Subcutaneous adipose tissue (tissue), 4 donors: Measurements from ENCODE around the gene C10orf62. TPM values are rescaled to one million over a fixed set of nuclear protein-coding genes. Genes with fewer than 3 reads are reported as not detected.

Experiments used
- total RNA-seq, 4 donors: library from RNA; depleted of rRNA; stranded (reverse); fragments of >200 nt; gene quantifications; one replicate each; pipeline ENCODE4 v1.1.0, GENCODE V29; 2016
- TF ChIP-seq, protein P1 (sequence below): fragments of 450-650 bp; IDR thresholded peaks from one replicate; pipeline ENCODE4 v1.5.1; 2016; ENCODE audit warnings: low read depth, mild to moderate bottlenecking, control low read depth, antibody characterized with exemption, moderate library complexity

Gene C10orf62
- under 1 TPM in 2 of 4 donors, not detected in 2; 0.44 to 0.94 TPM for total RNA-seq

- TF ChIP-seq, protein P1, sequence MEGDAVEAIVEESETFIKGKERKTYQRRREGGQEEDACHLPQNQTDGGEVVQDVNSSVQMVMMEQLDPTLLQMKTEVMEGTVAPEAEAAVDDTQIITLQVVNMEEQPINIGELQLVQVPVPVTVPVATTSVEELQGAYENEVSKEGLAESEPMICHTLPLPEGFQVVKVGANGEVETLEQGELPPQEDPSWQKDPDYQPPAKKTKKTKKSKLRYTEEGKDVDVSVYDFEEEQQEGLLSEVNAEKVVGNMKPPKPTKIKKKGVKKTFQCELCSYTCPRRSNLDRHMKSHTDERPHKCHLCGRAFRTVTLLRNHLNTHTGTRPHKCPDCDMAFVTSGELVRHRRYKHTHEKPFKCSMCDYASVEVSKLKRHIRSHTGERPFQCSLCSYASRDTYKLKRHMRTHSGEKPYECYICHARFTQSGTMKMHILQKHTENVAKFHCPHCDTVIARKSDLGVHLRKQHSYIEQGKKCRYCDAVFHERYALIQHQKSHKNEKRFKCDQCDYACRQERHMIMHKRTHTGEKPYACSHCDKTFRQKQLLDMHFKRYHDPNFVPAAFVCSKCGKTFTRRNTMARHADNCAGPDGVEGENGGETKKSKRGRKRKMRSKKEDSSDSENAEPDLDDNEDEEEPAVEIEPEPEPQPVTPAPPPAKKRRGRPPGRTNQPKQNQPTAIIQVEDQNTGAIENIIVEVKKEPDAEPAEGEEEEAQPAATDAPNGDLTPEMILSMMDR, result no peak
Measured at GRCh38 chr10:97589479-97589878, at the start of gene C10orf62. C10orf62 (plus strand) TSS chr10:97589721; CDS start chr10:97589898, 177 bp downstream.

GRCh38 chr10:97540669-97541500 is 48.6 kb upstream of the C10orf62 start:
- TF ChIP-seq, protein P1, result no peak

- TF ChIP-seq, protein P1, result no peak
Measured at GRCh38 chr10:97542169-97543024, 47.1 kb upstream of the C10orf62 start.

DNA sequence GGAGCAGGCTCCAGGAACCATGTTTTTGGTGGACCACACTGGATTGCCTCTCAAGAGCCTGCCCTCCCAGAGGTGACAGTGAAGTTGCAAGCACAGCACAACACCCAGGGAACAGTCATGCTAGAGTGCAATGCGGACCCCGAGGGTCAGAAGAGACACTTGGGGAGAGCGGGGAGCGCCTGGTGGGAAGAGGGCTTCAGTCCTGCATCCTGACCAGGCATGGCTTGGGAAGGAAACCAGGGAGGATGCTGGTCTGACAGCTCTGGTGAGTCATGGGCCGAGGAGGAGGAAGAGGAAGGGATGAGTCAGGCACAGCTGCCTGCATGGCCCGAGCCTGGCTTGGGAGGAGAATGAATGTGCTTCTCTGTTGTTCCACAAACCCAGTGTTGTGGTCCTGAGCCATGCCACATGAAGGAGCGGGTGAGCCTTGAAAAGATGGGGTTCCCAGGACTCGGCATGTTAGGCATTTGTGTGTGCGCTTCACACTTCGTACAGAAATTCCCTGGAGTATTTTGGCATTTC is 46.4 kb upstream of the C10orf62 start:
- TF ChIP-seq, protein P1, result no peak

GRCh38 chr10:97546456-97547270 is 42.9 kb upstream of the C10orf62 start:
- TF ChIP-seq, protein P1, result no peak

DNA sequence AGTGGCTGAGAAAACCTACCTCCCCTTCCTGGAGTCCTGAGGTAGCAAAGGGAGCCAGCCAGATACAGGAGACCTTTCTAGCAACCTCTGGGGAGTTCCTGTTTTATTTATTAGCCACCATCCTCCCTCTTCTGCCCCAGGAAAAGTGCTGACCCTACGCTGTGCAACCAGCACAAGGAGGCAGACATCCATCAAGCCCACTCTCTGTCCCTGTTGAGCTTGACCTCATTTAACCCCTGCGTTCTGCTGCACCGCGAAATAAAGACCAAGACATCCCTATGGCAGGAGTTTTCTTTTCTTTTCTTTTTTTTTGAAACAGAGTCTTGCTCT is 42.3 kb upstream of the C10orf62 start:
- TF ChIP-seq, protein P1, result no peak
